Hepatocyte (in vitro differentiated cells): ENCODE data around the gene CTDSP2.

ENCODE experiments used
- EZH2 ChIP-seq: fragments of 200-600 bp; sonication (generic); IDR thresholded peaks from 2 replicates; pipeline ENCODE4 v1.6.1; 2016; ENCODE audit warnings: antibody characterized with exemption, mild to moderate bottlenecking, borderline replicate concordance
- EZH2phosphoT487 ChIP-seq: fragments of 200-600 bp; sonication (generic); IDR thresholded peaks from one replicate; pipeline ENCODE4 v1.6.1; 2018; ENCODE audit warnings: antibody characterized with exemption, mild to moderate bottlenecking, low read depth, moderate library complexity; ENCODE audit not compliant: unreplicated experiment, severe bottlenecking
- TF ChIP-seq, protein P1 (sequence below): fragments of 200-600 bp; sonication (generic); IDR thresholded peaks from 2 replicates; pipeline ENCODE4 v1.5.1; 2016; ENCODE audit warnings: antibody characterized with exemption, mild to moderate bottlenecking; ENCODE audit not compliant: poor library complexity

GRCh38 chr12:57770734-57771133 is 75.8 kb downstream of the CTDSP2 start:
- TF ChIP-seq EZH2 (no peak), EZH2phosphoT487 (no peak)
- TF ChIP-seq, protein P1, sequence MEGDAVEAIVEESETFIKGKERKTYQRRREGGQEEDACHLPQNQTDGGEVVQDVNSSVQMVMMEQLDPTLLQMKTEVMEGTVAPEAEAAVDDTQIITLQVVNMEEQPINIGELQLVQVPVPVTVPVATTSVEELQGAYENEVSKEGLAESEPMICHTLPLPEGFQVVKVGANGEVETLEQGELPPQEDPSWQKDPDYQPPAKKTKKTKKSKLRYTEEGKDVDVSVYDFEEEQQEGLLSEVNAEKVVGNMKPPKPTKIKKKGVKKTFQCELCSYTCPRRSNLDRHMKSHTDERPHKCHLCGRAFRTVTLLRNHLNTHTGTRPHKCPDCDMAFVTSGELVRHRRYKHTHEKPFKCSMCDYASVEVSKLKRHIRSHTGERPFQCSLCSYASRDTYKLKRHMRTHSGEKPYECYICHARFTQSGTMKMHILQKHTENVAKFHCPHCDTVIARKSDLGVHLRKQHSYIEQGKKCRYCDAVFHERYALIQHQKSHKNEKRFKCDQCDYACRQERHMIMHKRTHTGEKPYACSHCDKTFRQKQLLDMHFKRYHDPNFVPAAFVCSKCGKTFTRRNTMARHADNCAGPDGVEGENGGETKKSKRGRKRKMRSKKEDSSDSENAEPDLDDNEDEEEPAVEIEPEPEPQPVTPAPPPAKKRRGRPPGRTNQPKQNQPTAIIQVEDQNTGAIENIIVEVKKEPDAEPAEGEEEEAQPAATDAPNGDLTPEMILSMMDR, result no peak
